ENCODE data around the gene NIPAL4.
"Not testable (repeated sequence)": the region's sequence is repeated elsewhere in the genome, so short reads cannot be mapped to it uniquely, and the experiment has no call there.

NIPAL4 gene

DNA sequence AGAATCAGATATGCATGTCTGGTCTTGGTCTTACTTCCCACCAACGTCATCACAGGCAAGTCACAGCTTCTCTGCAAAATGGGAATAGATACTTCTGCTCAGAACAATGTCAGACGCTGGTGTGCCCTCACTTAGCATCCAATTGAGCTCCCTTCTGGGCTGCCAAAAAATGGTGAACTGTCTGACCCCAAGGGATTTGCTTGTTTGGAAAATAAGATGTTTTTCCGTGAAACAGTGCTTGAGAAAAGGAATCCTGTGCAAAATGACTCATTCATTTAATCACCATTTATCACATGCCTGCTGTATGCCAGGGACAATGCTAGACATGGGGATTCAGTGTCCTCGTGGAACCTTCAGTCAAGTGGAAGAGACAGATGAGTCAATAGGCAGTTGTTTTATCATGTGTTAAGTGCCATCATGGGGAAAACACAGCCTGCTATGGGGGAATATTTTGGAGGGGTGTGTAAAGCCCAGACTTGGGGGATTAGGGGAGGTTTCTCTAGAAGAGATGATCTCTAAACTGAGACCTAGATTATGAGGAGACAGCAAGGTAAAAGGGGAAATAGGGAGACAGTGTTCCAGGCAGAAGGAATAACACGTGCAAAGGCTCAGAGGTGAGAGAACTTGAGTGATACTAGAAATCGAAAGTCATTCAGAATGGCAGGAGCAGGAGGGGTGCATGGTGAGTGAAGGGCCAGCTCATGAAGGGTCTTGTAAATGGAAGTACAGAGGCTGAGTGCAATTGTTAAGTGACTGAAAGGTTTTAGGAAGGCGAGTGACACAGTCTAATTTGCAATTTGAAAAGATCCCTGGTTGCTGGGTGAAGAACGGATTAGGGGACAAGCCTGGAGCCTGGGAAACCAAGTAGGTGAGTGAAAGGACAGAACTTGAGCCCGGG is 3.9 kb downstream of the NIPAL4 start:
- DNase-seq: no peak

DNA sequence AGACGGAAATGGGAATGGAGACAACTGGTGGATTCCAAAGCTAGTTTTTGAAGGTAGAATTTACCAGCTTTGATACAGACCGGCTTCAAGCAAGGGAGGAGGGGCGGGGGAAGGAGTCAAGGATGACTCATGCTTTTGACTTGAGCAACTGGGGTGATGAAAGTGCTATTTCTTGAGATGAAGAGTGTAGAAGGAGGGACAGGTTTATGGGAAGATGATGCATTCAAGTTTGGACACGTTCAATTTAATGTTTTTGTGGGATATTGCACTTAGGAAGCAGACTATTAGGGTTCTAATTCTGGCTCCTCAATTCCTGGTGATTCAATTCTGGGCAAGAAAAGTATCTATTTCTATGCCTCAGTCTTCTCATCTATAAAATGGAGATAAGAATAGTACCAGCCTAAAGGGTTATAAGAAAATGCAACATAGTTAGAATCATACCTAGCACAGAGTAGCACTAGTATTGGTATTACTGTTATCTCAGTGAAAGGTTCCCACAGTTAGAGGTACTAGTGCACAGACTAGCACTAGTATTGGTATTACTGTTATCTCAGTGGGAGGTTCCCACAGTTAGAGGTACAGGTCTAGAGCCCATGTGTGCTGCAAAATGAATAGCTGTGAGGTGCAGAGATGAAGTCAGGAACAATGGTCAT is 4.6 kb downstream of the NIPAL4 start:
- no peak for DNase-seq

DNA sequence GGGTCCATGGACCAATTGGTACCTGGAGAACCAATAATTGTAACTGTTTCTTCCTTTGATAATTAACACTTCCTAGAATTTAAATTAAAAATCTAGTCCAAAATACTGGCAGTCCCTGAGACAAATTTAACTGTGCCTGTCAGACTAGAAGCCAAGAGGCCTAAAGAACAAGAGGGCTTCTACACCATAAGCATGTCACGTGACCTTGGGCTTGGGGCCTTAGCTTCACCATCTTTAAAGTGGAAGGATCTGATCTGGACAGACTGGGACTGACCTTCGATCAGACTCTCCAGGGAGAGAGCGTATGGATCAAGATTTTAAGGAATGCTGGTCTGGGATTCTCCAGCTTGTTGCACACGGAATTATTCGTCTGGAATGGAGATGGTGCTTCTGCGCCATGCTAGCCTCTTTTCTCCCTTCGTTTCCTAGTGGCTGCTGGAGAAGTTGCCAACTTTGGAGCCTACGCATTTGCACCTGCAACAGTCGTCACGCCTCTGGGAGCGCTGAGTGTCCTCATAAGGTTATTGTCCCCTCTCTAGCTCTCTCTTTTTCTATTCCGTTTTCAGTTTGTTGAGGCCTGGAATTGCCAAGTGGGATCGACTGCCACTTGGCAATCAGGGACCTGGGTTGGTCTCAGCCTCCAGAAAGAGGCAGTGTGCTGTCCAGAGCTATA is 8.4 kb downstream of the NIPAL4 start:
- no peak for DNase-seq

DNA sequence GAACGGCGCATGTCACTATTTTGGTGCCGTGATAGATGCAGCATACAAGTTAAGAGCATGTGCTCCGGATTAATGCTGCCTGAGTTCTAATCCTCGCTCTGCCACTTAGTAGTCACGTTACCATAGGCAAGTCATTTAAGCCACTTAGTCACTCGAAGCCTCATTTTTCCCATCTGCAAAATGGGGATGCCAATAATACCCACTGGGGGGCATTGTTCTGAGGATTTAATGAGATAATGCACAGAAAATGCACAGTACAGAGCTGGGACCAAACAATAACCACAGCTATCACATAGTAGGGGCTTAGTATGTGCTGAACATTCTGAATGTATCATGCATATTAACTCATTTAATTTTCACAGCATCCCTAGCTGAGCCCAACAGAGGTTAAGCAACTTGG is 9.1 kb downstream of the NIPAL4 start:
- no peak for DNase-seq

GRCh38 chr5:157469687-157470086 is 9.7 kb downstream of the NIPAL4 start:
- no peak for DNase-seq

GRCh38 chr5:157470631-157471030 is 10.6 kb downstream of the NIPAL4 start:
- DNase-seq: peak; percentile 38

DNA sequence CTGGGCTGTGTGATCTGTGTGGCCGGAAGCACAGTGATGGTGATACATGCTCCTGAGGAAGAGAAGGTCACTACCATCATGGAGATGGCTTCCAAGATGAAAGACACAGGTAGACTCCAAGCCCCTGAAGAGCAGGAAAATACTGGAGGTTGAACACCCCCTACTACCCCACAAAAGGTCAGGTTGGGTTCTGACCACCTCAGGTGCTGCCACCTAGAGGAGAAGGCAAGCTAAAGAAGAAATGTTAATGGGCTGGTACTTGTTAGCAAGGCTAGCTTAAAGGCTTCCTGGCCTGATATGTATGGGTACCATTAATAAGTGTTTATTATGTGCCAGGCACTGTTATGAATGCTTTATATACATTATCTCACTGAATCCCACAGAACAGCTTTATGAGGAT is 11.7 kb downstream of the NIPAL4 start:
- no peak for DNase-seq

DNA sequence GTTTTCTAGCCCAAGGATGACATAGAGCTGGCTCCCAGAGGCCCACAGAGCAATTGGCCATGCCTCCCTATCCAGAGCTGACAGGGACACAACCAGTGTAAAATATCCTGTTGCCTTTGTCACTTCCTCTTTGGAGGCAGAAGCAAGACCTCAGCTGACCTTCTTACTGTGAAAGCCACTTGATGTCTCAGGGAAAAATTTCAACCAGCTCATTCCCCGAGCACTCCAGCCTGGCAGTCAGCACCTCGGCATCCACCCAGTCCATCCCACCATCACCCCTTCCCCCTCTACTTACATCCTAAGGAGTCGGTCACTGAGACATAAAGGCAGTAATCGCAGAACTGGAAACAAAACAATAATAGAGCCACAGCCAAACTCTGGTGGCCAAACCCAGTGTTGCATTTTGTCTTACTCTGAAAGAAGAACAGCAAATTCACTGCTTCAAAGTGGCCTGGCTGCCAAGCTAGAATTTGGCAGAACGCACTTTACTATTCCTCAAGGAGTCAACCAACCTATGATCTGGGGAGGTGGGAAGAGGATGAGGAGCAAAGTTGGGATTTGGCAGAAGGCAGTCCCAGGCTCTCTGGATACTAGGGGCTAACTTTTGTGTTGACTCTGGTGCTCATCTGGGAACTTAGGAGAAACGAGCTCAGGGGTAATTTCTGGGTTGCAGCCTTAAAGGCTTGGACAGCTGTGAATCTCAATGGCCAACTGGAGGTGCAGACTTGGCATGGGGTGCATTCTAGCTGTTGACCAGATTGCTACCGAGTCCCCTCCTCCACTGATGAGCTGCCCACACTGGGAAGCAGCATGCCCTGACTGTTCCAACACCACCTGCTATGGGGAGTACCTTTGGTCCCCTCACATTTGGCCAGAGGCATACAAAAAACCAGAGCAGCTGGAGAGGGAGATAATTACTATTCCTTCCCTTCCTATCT is 13.6 kb downstream of the NIPAL4 start:
- no peak for DNase-seq

DNA sequence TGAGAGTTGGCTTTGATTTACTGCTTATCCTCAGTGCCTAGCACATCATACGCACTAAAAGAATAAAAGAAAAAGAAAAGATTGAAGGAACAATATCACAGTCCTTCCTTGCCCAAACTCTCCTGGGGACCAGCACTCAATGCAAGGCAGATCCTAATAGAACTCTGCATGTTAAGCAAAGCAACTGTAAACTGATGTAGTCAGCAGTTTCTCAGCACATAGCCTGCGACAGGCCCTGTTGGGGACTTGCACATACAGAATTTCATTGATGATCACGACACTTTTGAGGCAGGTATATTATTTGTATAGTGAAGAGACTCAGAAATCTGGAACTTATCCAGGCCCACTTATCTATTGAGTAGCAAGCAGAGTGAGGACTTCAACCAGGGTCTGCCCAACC is 15.4 kb downstream of the NIPAL4 start:
- no peak for DNase-seq

- DNase-seq: no peak
These were observed 16.8 kb downstream of the NIPAL4 start for GRCh38 chr5:157476702-157477408.

DNA sequence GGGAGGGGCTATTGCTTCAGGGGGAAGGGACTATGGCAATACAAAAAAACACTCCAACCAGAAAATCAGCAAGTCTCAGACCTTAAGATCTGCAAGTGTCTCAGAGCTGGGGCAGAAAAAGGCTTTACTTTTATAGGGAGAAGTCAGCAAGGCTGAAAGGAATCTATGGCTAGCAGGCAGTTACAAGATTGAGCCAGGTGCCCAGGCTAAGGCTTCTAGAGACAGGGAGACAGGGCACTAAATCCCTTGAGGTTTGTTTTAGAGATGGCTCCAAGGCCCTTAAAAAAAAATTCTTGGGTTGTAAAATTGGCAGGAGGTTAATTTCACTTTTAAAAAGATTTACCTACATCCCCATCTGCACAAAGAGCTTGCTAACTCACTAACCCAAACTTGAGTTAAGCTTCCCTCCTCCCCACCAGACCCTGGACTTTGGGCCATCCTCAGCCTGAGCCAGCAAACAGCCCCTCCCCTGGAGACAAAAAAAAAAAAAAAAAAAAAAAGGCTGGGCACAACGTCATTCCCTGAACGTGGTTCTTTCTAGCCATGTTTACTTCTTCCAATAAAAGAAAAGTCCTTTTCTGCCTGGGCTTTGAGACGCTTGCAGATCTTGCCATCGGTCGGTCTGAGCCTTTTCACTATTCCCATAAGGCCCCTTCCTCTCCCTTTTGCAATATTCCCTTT is 17.9 kb downstream of the NIPAL4 start:
- no peak for DNase-seq

DNA sequence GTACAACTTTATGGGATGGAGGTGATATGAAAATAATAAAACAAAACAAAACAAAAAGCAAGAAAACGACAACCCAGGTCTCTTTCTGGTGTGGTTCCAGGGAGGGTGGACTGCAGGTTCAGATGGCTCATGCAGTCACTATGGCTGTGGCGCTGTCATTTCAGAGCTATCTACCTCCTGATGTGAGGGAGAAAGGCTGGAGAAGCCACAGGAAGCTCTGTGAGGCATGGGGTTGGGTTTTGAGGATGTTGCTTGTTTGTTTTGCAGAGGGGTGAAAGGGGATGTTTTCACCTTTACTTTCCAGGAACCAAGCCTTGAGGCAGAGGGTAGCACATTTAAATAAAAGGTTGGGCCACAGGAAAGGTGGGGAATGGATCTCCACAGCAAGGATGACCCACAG is 18.7 kb downstream of the NIPAL4 start:
- no peak for DNase-seq

- no peak for DNase-seq
These were observed 19.2 kb downstream of the NIPAL4 start for GRCh38 chr5:157479166-157479565.

DNA sequence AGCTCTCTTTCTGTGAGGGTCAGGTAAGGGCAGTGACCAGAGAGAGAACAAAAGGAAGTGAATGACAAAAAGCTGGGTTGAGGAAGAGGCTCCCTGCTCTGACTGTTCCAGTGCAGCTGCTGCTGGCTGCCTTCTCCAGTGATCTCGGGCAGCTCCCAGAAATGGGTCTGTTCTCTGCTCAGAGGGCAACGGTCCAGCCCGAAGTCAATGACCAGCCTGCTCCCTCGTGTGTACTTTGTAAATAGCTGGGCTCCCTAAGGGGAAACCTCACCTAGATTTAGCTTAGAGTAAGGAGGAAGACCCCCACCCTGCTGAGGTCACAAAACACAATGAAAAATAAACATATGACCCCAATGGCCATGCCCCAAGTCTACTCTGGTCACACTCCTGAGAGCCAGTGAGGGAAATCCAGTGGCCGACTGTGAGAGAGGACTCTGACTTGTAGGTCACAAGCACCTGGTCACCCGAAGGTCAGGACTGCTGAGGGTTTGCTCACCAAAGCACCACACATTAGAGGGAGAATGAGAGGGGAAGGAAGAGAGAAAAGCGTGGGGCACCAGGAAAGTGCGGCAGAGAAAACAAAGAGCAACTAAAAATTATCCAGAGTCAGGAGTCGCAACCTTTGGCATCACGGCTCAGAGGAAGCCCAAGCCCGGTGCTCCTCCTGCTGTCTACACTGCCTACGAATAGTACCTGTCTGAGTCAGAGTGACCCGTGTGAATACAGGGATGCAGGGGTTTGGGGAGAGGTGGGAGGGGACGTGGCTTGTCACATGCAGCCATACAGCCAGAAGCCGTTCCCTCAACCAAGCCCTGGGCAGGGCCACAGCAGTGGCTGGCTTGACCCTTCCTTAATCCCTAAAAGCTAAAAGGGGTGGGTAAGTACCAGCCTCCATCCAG is 19.8 kb downstream of the NIPAL4 start:
- DNase-seq: no peak

- DNase-seq: no peak
These were observed 21.3 kb downstream of the NIPAL4 start for GRCh38 chr5:157481265-157481664.

DNA sequence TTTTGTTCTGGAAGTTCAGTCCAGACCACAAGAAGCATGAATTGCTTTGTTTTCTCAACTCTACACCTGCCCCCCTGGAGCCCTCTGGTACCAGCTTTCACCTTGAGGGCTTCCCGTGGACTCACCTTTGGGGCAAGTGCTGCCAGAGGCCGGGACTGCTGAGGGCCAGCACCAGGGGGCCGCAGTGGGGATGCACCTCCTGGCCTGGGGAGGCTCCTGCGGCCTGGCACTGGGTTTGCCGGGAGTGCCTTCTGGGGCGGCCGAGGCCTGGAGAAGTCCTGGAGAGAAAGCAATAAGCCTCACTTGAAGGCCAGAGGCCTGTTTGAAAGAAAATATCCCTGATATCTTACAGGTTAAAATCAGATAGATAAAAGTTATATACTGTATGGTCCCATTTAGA is 21.7 kb downstream of the NIPAL4 start:
- DNase-seq: no peak

- not testable (repeated sequence) for DNase-seq
These were observed 22.7 kb downstream of the NIPAL4 start for GRCh38 chr5:157482702-157483101.

GRCh38 chr5:157484768-157485167 is 24.8 kb downstream of the NIPAL4 start:
- no peak for DNase-seq

GRCh38 chr5:157485340-157485739 is 25.3 kb downstream of the NIPAL4 start:
- no peak for DNase-seq

- DNase-seq: no peak
These were observed 25.8 kb downstream of the NIPAL4 start for GRCh38 chr5:157485811-157486210.
